Common myeloid progenitor, CD34-positive (primary cell): ENCODE results near the gene KLHL7.

Experiments used
- CTCF ChIA-PET: fragments of 350-600 bp; sonication (Branson Sonifier 250); formaldehyde crosslinking; loops from one replicate; lab custom pipeline; 2021; ENCODE audit warnings: antibody characterized with exemption; lab: Charles Lee
- POLR2A ChIA-PET: fragments of 350-600 bp; sonication (Branson Sonifier 250); formaldehyde crosslinking; loops from one replicate; lab custom pipeline; 2021; ENCODE audit warnings: antibody characterized with exemption; lab: Charles Lee
- DNase-seq, 3 donors: peaks; one replicate each; pipeline versions ENCODE4 v3.0.0 to v3.0.0-alpha.2; 2013
- H3K27ac ChIP-seq, 2 experiments: 1 replicate in 1 of 2; 2 replicates in 1 of 2; pipeline ENCODE4 v1.7.0; 2013; ENCODE audit warnings: inconsistent platforms in 2 of 2, low read length in 2 of 2, mild to moderate bottlenecking in 2 of 2, low read depth in 1 of 2, moderate library complexity in 1 of 2; ENCODE audit not compliant: severe bottlenecking in 2 of 2, insufficient read depth in 1 of 2, poor library complexity in 1 of 2
- H3K27me3 ChIP-seq, 5 experiments: replicated peaks in 2 of 5; 1 replicate in 3 of 5; 2 replicates in 2 of 5; pipeline versions ENCODE4 v1.6.1 to v1.7.0; 2013; ENCODE audit warnings: low read length in 4 of 5, mild to moderate bottlenecking in 2 of 5, moderate library complexity in 2 of 5, inconsistent platforms in 1 of 5; ENCODE audit not compliant: insufficient read depth in 5 of 5, control insufficient read depth in 4 of 5
- H3K36me3 ChIP-seq, 4 experiments: 1 replicate in 2 of 4; 2 replicates in 2 of 4; pipeline versions ENCODE4 v1.6.1 to v1.7.0; 2013; ENCODE audit warnings: low read length in 3 of 4, control low read depth in 1 of 4, mild to moderate bottlenecking in 1 of 4; ENCODE audit not compliant: control insufficient read depth in 4 of 4, insufficient read depth in 4 of 4
- H3K4me1 ChIP-seq, 4 experiments: 1 replicate in 3 of 4; 2 replicates in 1 of 4; pipeline versions ENCODE4 v1.6.1 to v1.7.1; 2013; ENCODE audit warnings: low read length in 3 of 4, mild to moderate bottlenecking in 3 of 4, control low read depth in 1 of 4, inconsistent platforms in 1 of 4, moderate library complexity in 1 of 4; ENCODE audit not compliant: control insufficient read depth in 4 of 4, insufficient read depth in 4 of 4; ENCODE audit errors: control extremely low read depth in 1 of 4
- H3K4me3 ChIP-seq, 7 experiments: 1 replicate in 4 of 7; 2 replicates in 3 of 7; pipeline versions ENCODE4 v1.5.1 to v1.7.0; 2013; ENCODE audit warnings: mild to moderate bottlenecking in 7 of 7, low read length in 6 of 7, moderate library complexity in 6 of 7, inconsistent platforms in 2 of 7, low read depth in 2 of 7, control low read depth in 1 of 7; ENCODE audit not compliant: insufficient read depth in 4 of 7, control insufficient read depth in 1 of 7; ENCODE audit errors: extremely low read depth in 1 of 7
- H3K9me3 ChIP-seq, 5 experiments: 1 replicate in 4 of 5; 2 replicates in 1 of 5; pipeline versions ENCODE4 v1.6.1 to v1.7.1; 2013; ENCODE audit warnings: low read length in 4 of 5, mild to moderate bottlenecking in 2 of 5, inconsistent platforms in 1 of 5, low read depth in 1 of 5, moderate library complexity in 1 of 5; ENCODE audit not compliant: control insufficient read depth in 4 of 5, insufficient read depth in 2 of 5; ENCODE audit errors: control extremely low read depth in 1 of 5
- WGBS: methylation state at CpG from one replicate; pipeline ENCODE4 v1.1.5; 2013; ENCODE audit not compliant: insufficient coverage; 5-methylcytosine and 5-hydroxymethylcytosine counted together

Gene KLHL7

GRCh38 chr7:23072922-23073321 lies 32.7 kb upstream of the KLHL7 start:
- no peak for DNase-seq
- no peaks in the 10 kb centered on the region for H3K9me3 ChIP-seq
- no peak overlapping the region for H3K27ac ChIP-seq
- peaks cover 0 to 2% (median 0%) of the 10 kb centered on the region in 4 experiments for H3K4me1 ChIP-seq
- CTCF ChIA-PET: interaction anchor here (1.4 kb wide), 1 partner anchor 11 kb away, joined by 3 read pairs; no protein-coding TSS in a partner anchor
- H3K27me3 ChIP-seq: no peaks in the 10 kb centered on the region
- H3K4me3 ChIP-seq: no peak overlapping the region
- POLR2A ChIA-PET: no interaction called here
- no CpG with 5 or more reads among the region's 2 CpGs for WGBS
- H3K36me3 ChIP-seq: no peaks in the 10 kb centered on the region

DNA sequence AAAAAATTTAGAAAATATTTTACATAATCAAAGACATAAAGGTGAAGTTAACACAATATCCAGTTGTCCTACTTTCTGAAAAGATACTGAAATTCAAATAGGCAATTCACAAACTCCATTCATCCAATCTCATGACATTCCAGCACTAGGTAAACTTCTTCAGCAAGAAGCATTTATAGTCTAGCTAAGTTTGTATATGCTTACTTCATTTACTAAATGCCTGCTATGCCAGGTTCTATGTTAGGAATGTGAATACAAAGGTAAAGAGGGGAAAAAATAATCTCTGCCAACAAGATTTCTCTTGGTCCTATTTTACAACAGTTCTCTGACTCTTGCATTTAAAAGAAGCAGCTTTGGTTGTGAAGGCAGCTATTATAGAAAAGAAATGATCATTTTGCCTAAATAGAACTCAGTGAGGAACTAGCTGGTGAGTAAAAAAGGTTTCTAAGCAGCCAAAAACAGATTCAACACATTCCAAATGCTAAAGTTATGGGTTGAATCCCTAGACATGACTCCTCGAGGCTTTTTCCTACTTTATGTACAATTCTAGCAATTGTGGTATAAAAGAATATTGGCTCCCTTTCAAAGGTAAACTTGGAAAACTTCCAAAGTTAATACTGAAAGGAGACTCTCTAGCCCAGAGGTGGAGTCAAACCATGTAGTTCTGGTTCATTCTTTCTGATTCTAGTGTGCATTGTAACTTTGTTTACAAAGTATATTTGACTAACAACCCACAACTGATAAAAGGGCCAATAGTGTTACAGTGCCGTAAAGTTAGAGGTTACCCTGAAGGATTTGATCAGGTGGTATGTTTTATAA lies 30.9 kb upstream of the KLHL7 start:
- Histone ChIP-seq H3K27ac (no peak overlapping the region), H3K36me3 (no peaks in the 10 kb centered on the region), H3K4me1 (peaks cover 0 to 2% (median 0%) of the 10 kb centered on the region in 4 experiments), H3K4me3 (no peak overlapping the region), H3K27me3 (no peaks in the 10 kb centered on the region), H3K9me3 (no peaks in the 10 kb centered on the region)
- CTCF ChIA-PET: interaction anchor here (1.4 kb wide), 1 partner anchor 10 kb away, joined by 3 read pairs; no protein-coding TSS in a partner anchor
- no CpG with 5 or more reads among the region's 2 CpGs for WGBS
- POLR2A ChIA-PET: interaction anchor here (0.6 kb wide), 2 partner anchors 164 to 189 kb away, joined by 3 read pairs; no protein-coding TSS in a partner anchor
- DNase-seq: no peak

DNA sequence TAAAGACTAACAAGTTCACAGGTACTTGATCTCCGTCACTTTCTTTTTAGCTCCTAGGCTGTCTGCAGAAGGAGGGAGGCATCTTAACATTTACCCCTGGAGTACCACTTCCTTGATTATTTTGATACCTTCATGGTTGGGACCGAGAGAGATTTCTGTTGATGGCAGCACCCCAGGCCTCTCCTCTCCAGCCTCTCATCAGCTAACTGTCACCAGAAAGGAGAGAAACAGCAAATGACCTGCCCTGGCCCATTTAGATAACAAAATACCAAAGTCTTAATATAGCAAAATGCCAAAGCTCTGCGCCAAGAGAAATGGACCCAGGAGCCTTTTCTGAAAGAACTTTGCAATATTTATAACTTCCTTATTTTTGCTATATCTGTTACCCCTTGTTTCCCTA lies 30.0 kb upstream of the KLHL7 start:
- Histone ChIP-seq H3K36me3 (no peaks in the 10 kb centered on the region), H3K4me3 (no peak overlapping the region), H3K27ac (no peak overlapping the region), H3K27me3 (no peaks in the 10 kb centered on the region), H3K4me1 (peaks cover 0 to 2% (median 0%) of the 10 kb centered on the region in 4 experiments), H3K9me3 (no peaks in the 10 kb centered on the region)
- POLR2A ChIA-PET: no interaction called here
- CTCF ChIA-PET: no interaction called here
- DNase-seq: peak in 2 of 3 donors; percentile 13 to 14
- WGBS: 86% methylated on average over 1 of the region's 3 CpGs

DNA sequence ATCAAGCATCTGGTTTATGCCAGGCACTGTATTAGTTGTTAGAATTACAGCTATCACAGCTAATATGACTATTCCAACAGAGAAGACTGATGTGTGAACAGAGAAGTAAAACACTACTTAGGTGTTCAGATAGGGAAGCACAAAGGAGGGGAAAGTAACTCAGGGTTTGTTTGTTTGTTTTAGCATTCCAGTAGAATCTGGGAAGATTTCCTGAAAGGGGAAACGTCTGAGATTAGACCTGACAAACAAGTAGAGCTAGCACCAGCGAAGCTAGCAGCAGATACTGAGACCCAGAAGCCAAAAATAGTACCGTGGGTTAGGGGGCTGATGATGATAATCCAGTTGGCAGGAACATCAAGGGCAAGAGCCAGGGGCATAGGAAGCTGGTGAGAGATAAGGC lies 28.8 kb upstream of the KLHL7 start:
- Histone ChIP-seq H3K4me3 (no peak overlapping the region), H3K4me1 (peaks cover 0 to 2% (median 0%) of the 10 kb centered on the region in 4 experiments), H3K27ac (no peak overlapping the region), H3K36me3 (no peaks in the 10 kb centered on the region), H3K27me3 (no peaks in the 10 kb centered on the region), H3K9me3 (no peaks in the 10 kb centered on the region)
- ChIA-PET POLR2A (no interaction called here), CTCF (no interaction called here)
- 61% methylated on average over 2 of the region's 3 CpGs for WGBS
- no peak for DNase-seq

- CTCF ChIA-PET: no interaction called here
- no peak overlapping the region for H3K4me3 ChIP-seq
- peaks cover 0 to 2% (median 0%) of the 10 kb centered on the region in 5 experiments for H3K27me3 ChIP-seq
- POLR2A ChIA-PET: no interaction called here
- H3K27ac ChIP-seq: no peak overlapping the region
- 56% methylated on average over 1 of the region's 4 CpGs for WGBS
- H3K36me3 ChIP-seq: no peaks in the 10 kb centered on the region
- no peak for DNase-seq
- peaks cover 0 to 10% (median 1%) of the 10 kb centered on the region in 5 experiments for H3K9me3 ChIP-seq
- H3K4me1 ChIP-seq: no peaks in the 10 kb centered on the region
These were observed 12.5 kb upstream of the KLHL7 start for GRCh38 chr7:23093111-23093510.

GRCh38 chr7:23093546-23093945 lies 12.0 kb upstream of the KLHL7 start:
- DNase-seq: no peak
- whole genome bisulfite sequencing: no CpG with 5 or more reads among the region's 1 CpG
- POLR2A ChIA-PET: no interaction called here
- CTCF ChIA-PET: no interaction called here
- peaks cover 0 to 10% (median 1%) of the 10 kb centered on the region in 5 experiments for H3K9me3 ChIP-seq
- peaks cover 0 to 2% (median 0%) of the 10 kb centered on the region in 5 experiments for H3K27me3 ChIP-seq
- H3K4me3 ChIP-seq: no peak overlapping the region
- no peaks in the 10 kb centered on the region for H3K4me1 ChIP-seq
- no peak overlapping the region for H3K27ac ChIP-seq
- H3K36me3 ChIP-seq: no peaks in the 10 kb centered on the region
